OCI-LY3 (cell line): ENCODE measurements around the gene LYST.
"Not testable (repeated sequence)": the region's sequence is repeated elsewhere in the genome, so short reads cannot be mapped to it uniquely, and the experiment has no call there.

ENCODE experiments used
- H2AFZ ChIP-seq: fragments of 200-600, 300-600 bp; shearing (Covaris generic); 2 replicates; pipeline ENCODE4 v1.6.0; 2014; ENCODE audit warnings: antibody characterized with exemption, low read depth, low read length
- H3K27ac ChIP-seq: fragments of 200-600, 300-600 bp; sonication (generic); 2 replicates; pipeline ENCODE4 v1.5.1; 2014; ENCODE audit warnings: mild to moderate bottlenecking, low read length, moderate library complexity, mixed read lengths
- H3K27me3 ChIP-seq: fragments of 200-600, 300-600 bp; sonication (generic); 2 replicates; pipeline ENCODE4 v1.6.1; 2014; ENCODE audit warnings: low read depth, low read length, mixed read lengths
- H3K36me3 ChIP-seq: fragments of 200-600, 300-600 bp; sonication (generic); replicated peaks from 2 replicates; pipeline ENCODE3; 2014; ENCODE audit warnings: low read depth, low read length, mixed read lengths
- H3K4me1 ChIP-seq: fragments of 300-600, 200-600 bp; sonication (generic); 2 replicates; pipeline ENCODE4 v1.6.1; 2014; ENCODE audit warnings: low read length, mixed read lengths
- H3K4me2 ChIP-seq: fragments of 200-600, 300-600 bp; sonication (generic); 2 replicates; pipeline ENCODE4 v1.6.1; 2014; ENCODE audit warnings: low read length, mixed read lengths
- H3K4me3 ChIP-seq: fragments of 300-600, 200-600 bp; sonication (generic); 2 replicates; pipeline ENCODE4 v1.5.1; 2014; ENCODE audit warnings: antibody characterized with exemption, mild to moderate bottlenecking, low read length, moderate library complexity
- H3K79me2 ChIP-seq: fragments of 300-600, 200-600 bp; shearing (Covaris generic); 2 replicates; pipeline ENCODE4 v1.6.1; 2014; ENCODE audit warnings: mild to moderate bottlenecking, low read length, mixed read lengths
- H3K9ac ChIP-seq: fragments of 300-600, 200-600 bp; shearing (Covaris generic); 2 replicates; pipeline ENCODE4 v1.6.0; 2014; ENCODE audit warnings: mild to moderate bottlenecking, low read length, moderate library complexity
- H3K9me3 ChIP-seq: fragments of 200-600, 300-600 bp; shearing (Covaris generic); 2 replicates; pipeline ENCODE4 v1.6.1; 2014; ENCODE audit warnings: low read length, mixed read lengths; ENCODE audit not compliant: insufficient read depth
- H4K20me1 ChIP-seq: fragments of 200-600, 300-600 bp; sonication (generic); 2 replicates; pipeline ENCODE4 v1.6.1; 2016; ENCODE audit warnings: low read length, mixed read lengths; ENCODE audit not compliant: insufficient read depth
- EZH2phosphoT487 ChIP-seq: fragments of 200-600 bp; shearing (Covaris generic); IDR thresholded peaks from 2 replicates; pipeline ENCODE4 v1.6.1; 2018; ENCODE audit warnings: antibody characterized with exemption, mixed run types, low read depth
- TF ChIP-seq, protein P1 (sequence below): fragments of 200-600, 300-600 bp; sonication (generic); IDR thresholded peaks from 2 replicates; pipeline ENCODE4 v1.5.1; 2014; ENCODE audit warnings: antibody characterized with exemption, low read length, low read depth

The LYST gene

GRCh38 chr1:235624721-235625333, 241.9 kb downstream of the LYST start:
- H3K79me2 ChIP-seq, result no peaks in the 10 kb centered on the region
- H3K27me3 ChIP-seq, result peaks cover 33% of the 10 kb centered on the region
- no peak overlapping the region for H3K9ac ChIP-seq
- H3K36me3 ChIP-seq, result no peaks in the 10 kb centered on the region
- H2AFZ ChIP-seq, result no peak overlapping the region
- no peaks in the 10 kb centered on the region for H3K4me1 ChIP-seq
- H3K4me3 ChIP-seq, result no peak overlapping the region
- no peaks in the 10 kb centered on the region for H3K9me3 ChIP-seq
- H3K4me2 ChIP-seq, result no peak overlapping the region
- TF ChIP-seq EZH2phosphoT487, result no peak
- TF ChIP-seq, protein P1, sequence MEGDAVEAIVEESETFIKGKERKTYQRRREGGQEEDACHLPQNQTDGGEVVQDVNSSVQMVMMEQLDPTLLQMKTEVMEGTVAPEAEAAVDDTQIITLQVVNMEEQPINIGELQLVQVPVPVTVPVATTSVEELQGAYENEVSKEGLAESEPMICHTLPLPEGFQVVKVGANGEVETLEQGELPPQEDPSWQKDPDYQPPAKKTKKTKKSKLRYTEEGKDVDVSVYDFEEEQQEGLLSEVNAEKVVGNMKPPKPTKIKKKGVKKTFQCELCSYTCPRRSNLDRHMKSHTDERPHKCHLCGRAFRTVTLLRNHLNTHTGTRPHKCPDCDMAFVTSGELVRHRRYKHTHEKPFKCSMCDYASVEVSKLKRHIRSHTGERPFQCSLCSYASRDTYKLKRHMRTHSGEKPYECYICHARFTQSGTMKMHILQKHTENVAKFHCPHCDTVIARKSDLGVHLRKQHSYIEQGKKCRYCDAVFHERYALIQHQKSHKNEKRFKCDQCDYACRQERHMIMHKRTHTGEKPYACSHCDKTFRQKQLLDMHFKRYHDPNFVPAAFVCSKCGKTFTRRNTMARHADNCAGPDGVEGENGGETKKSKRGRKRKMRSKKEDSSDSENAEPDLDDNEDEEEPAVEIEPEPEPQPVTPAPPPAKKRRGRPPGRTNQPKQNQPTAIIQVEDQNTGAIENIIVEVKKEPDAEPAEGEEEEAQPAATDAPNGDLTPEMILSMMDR, result no peak
- H3K27ac ChIP-seq, result no peak overlapping the region
- no peaks in the 10 kb centered on the region for H4K20me1 ChIP-seq

DNA sequence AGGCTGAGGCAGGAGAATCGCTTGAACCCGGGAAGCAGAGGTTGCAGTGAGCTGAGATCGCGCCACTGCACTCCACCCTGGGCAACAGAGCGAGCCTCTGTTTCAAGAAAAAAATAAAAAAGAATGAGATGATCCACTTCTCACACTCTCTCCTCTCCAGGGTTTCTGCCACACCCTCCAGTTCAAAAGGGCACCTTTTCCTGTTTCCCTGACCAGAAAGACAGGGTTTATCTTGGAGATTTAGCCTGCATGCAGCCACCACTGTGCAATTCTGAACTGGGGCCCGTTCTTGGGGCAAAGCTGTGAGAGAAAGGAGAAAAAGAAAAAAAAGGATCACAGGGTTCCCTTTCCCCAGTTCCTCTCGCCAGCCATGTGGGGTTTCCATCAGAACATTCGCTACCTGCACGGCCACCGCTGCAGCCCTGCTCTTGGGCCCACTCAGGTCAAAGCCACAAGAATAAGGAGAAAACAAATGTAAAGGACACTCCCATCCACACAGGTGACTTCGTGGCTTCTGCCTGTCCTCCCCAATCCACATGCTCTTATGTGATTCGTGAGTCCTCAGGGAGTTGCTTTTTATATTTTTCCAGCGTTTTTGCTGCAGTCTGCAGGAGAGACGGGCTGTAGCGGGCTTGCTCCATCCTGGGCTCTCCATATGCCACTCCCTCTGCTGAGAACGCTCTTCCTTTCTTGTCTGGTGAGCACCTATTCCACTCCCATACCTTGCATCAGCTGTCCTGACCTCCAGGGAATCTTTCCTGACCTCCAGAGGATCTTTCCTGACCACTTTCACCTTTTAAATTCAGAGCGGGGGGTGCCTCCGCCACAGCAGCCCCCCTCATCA, 243.5 kb downstream of the LYST start:
- H3K4me2 ChIP-seq, result no peak overlapping the region
- H3K4me3 ChIP-seq, result no peak overlapping the region
- no peaks in the 10 kb centered on the region for H4K20me1 ChIP-seq
- no peak for TF ChIP-seq EZH2phosphoT487
- TF ChIP-seq, protein P1, result no peak
- H3K79me2 ChIP-seq, result no peaks in the 10 kb centered on the region
- H2AFZ ChIP-seq, result no peak overlapping the region
- no peaks in the 10 kb centered on the region for H3K36me3 ChIP-seq
- H3K9me3 ChIP-seq, result no peaks in the 10 kb centered on the region
- no peak overlapping the region for H3K27ac ChIP-seq
- H3K9ac ChIP-seq, result no peak overlapping the region
- no peaks in the 10 kb centered on the region for H3K4me1 ChIP-seq
- peaks cover 34% of the 10 kb centered on the region for H3K27me3 ChIP-seq

GRCh38 chr1:235619149-235619548, 247.6 kb downstream of the LYST start:
- H3K4me1 ChIP-seq, H3K36me3 ChIP-seq, H3K27ac ChIP-seq, H3K9me3 ChIP-seq, H4K20me1 ChIP-seq, H3K79me2 ChIP-seq, H3K9ac ChIP-seq, H2AFZ ChIP-seq, H3K4me3 ChIP-seq, H3K4me2 ChIP-seq: not testable (repeated sequence)
- H3K27me3 ChIP-seq, result peaks cover 25% of the 10 kb centered on the region

DNA sequence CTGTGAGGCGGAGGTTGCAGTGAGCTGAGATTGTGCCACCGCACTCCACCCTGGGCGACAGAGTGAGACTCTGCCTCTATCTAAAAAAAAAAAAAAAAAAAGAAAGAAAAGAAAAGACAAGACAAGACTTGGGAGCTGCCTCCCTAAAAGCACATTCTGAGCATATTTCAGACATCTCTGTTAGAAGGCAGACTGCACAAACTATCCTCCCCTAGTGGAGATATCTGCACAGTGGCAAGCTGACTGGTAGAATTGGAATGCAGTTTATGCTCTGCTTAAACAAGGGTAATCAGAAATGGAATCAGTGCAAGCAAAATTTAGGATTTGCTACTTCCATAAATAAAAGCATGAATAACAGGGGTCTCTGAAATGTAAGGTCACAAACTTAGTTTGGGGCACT, 248.9 kb downstream of the LYST start:
- H3K9me3 ChIP-seq, result no peaks in the 10 kb centered on the region
- H3K4me3 ChIP-seq, result no peak overlapping the region
- TF ChIP-seq, protein P1, result 0 out of 2 replicates have a peak, but pooled peaks have one; percentile 5
- no peak for TF ChIP-seq EZH2phosphoT487
- no peak overlapping the region for H3K4me2 ChIP-seq
- no peaks in the 10 kb centered on the region for H3K79me2 ChIP-seq
- no peak overlapping the region for H3K9ac ChIP-seq
- H3K27me3 ChIP-seq, result peaks cover 20% of the 10 kb centered on the region
- no peaks in the 10 kb centered on the region for H3K4me1 ChIP-seq
- H4K20me1 ChIP-seq, result no peaks in the 10 kb centered on the region
- H2AFZ ChIP-seq, result no peak overlapping the region
- no peak overlapping the region for H3K27ac ChIP-seq
- H3K36me3 ChIP-seq, result no peaks in the 10 kb centered on the region
